GM19467 (cell line): ENCODE data around the gene ARMC3.
"Not testable (repeated sequence)": the region's sequence is repeated elsewhere in the genome, so short reads cannot be mapped to it uniquely, and the experiment has no call there.

Source experiments
- ATAC-seq: cut with Tn5 transposase; IDR thresholded peaks from one replicate; pipeline ENCODE4 v1.9.1; 2021; ENCODE audit warnings: mild to moderate bottlenecking, moderate library complexity; ENCODE audit not compliant: unreplicated experiment

The ARMC3 gene

GRCh38 chr10:23069019-23069815 is 141.4 kb downstream of the ARMC3 start:
- no peak for ATAC-seq

GRCh38 chr10:23070092-23070912 is 142.4 kb downstream of the ARMC3 start:
- ATAC-seq: not testable (repeated sequence)

- no peak for ATAC-seq
Observed at GRCh38 chr10:23070913-23071218, 143.0 kb downstream of the ARMC3 start.

GRCh38 chr10:23072593-23072992 is 144.7 kb downstream of the ARMC3 start:
- ATAC-seq: not testable (repeated sequence)

- ATAC-seq: no peak
Observed at GRCh38 chr10:23073527-23073926, 145.7 kb downstream of the ARMC3 start.

- ATAC-seq: no peak
Observed at GRCh38 chr10:23075672-23076071, 147.8 kb downstream of the ARMC3 start.

- ATAC-seq: no peak
Observed at GRCh38 chr10:23078114-23078513, 150.3 kb downstream of the ARMC3 start.

GRCh38 chr10:23079700-23080099 is 151.8 kb downstream of the ARMC3 start:
- ATAC-seq: no peak

GRCh38 chr10:23080262-23080661 is 152.4 kb downstream of the ARMC3 start:
- no peak for ATAC-seq

GRCh38 chr10:23081221-23081750 is 153.4 kb downstream of the ARMC3 start:
- no peak for ATAC-seq

- ATAC-seq: no peak
Observed at GRCh38 chr10:23081891-23082290, 154.0 kb downstream of the ARMC3 start.
